Loucy (cell line): Measurements from ENCODE around the gene TFG.

Source experiments
- H2AFZ ChIP-seq: fragments of 200-600 bp; sonication (generic); 2 replicates; pipeline ENCODE4 v1.6.0; 2016; ENCODE audit warnings: antibody characterized with exemption, mild to moderate bottlenecking, low read length, moderate library complexity
- H3F3A ChIP-seq: fragments of 200-600 bp; 2 replicates; pipeline ENCODE4 v1.6.0; 2016; ENCODE audit warnings: antibody characterized with exemption, low read depth, mild to moderate bottlenecking
- H3K27me3 ChIP-seq: fragments of 200-600 bp; sonication (generic); 2 replicates; pipeline ENCODE4 v1.6.1; 2014; ENCODE audit warnings: low read length, mild to moderate bottlenecking; ENCODE audit not compliant: insufficient read depth, poor library complexity, severe bottlenecking
- H3K36me3 ChIP-seq: fragments of 200-600 bp; sonication (generic); 2 replicates; pipeline ENCODE4 v1.6.1; 2016; ENCODE audit warnings: low read length; ENCODE audit not compliant: insufficient read depth
- H3K4me1 ChIP-seq: fragments of 200-600 bp; sonication (generic); 2 replicates; pipeline ENCODE4 v1.5.1; 2014; ENCODE audit warnings: low read length, mild to moderate bottlenecking; ENCODE audit not compliant: insufficient read depth, poor library complexity, severe bottlenecking
- H3K4me2 ChIP-seq: fragments of 200-600 bp; sonication (generic); 2 replicates; pipeline ENCODE4 v1.6.0; 2014; ENCODE audit warnings: antibody characterized with exemption, low read length, low read depth, mild to moderate bottlenecking; ENCODE audit not compliant: poor library complexity, severe bottlenecking
- H3K4me3 ChIP-seq: fragments of 200-600 bp; sonication (generic); 2 replicates; pipeline ENCODE4 v1.5.1; 2014; ENCODE audit warnings: low read length, mild to moderate bottlenecking, mixed read lengths; ENCODE audit not compliant: poor library complexity, severe bottlenecking
- H3K79me2 ChIP-seq: fragments of 200-600 bp; sonication (generic); 2 replicates; pipeline ENCODE4 v1.6.1; 2014; ENCODE audit warnings: low read length; ENCODE audit not compliant: insufficient read depth
- H3K9ac ChIP-seq: fragments of 200-600 bp; sonication (generic); 2 replicates; pipeline ENCODE4 v1.6.0; 2014; ENCODE audit warnings: mild to moderate bottlenecking, low read depth, low read length, moderate library complexity; ENCODE audit not compliant: poor library complexity, severe bottlenecking
- H3K9me2 ChIP-seq: fragments of 200-600 bp; sonication (generic); replicated peaks from 2 replicates; pipeline ENCODE4 v1.6.1; 2016; ENCODE audit warnings: low read depth, low read length, mixed read lengths
- H3K9me3 ChIP-seq: fragments of 200-600 bp; sonication (generic); 2 replicates; pipeline ENCODE4 v1.6.1; 2014; ENCODE audit warnings: mild to moderate bottlenecking, antibody characterized with exemption, low read length, low read depth; ENCODE audit not compliant: insufficient read depth
- H4K20me1 ChIP-seq: fragments of 200-600 bp; sonication (generic); 2 replicates; pipeline ENCODE4 v1.6.0; 2014; ENCODE audit warnings: antibody characterized with exemption, low read length, mild to moderate bottlenecking; ENCODE audit not compliant: insufficient read depth, poor library complexity, severe bottlenecking
- EZH2phosphoT487 ChIP-seq: fragments of 200-600 bp; IDR thresholded peaks from 2 replicates; pipeline ENCODE4 v1.6.1; 2018; ENCODE audit warnings: antibody characterized with exemption, mild to moderate bottlenecking, moderate library complexity, borderline replicate concordance
- TF ChIP-seq, protein P1 (sequence below): fragments of 200-600 bp; sonication (generic); conservative IDR thresholded peaks from 2 replicates; pipeline ENCODE4 v1.5.1; 2014; ENCODE audit warnings: mild to moderate bottlenecking, antibody characterized with exemption, low read length

Gene TFG

DNA sequence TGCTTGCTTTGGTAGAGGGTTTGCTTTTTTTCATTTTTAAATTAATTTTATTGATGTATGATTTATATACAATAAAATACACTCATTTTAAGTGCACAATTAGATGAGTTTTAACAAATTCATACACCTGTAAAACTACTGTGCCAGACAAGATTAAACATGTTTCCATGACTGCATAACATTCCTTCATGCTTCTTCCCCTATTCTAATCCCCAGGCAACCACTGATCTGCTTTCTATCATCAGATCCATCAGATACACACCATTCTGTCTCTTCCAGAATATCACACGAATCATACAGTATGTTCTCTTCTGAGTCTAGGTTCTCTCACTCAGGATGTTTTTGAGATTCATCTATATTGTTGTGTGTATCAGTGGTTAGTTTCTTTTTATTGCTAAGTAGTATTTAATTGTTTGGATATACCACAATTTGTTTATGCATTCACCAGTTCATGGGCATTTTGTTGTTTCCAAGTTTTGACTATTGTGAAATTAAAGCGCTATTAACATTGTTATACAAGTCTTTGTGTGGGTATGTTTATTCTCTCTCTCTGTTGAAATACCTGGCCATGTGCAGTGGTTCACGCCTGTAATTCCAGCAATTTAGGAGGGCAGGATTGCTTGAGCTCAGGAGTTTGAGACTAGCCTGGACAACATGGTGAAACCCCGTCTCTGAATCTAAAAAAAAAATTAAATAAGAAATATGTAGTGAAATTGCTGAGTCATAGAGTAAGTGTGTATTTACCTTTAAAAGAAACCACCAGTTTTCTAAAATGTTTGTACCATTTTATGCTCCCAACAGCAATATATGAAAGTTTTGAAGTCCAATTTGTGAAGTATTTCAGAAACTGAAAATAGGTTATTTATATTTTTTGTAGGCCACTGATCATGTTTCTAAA lies 7.0 kb upstream of the TFG start:
- Histone ChIP-seq H3K79me2 (no peaks in the 10 kb centered on the region), H3K4me2 (no peak overlapping the region), H3K9ac (no peak overlapping the region), H3F3A (no peaks in the 10 kb centered on the region), H2AFZ (no peak overlapping the region), H3K4me3 (no peak overlapping the region), H4K20me1 (no peaks in the 10 kb centered on the region), H3K9me2 (no peaks in the 10 kb centered on the region), H3K9me3 (no peaks in the 10 kb centered on the region), H3K36me3 (no peaks in the 10 kb centered on the region), H3K4me1 (no peaks in the 10 kb centered on the region), H3K27me3 (peaks cover 66% of the 10 kb centered on the region)
- TF ChIP-seq, protein P1, sequence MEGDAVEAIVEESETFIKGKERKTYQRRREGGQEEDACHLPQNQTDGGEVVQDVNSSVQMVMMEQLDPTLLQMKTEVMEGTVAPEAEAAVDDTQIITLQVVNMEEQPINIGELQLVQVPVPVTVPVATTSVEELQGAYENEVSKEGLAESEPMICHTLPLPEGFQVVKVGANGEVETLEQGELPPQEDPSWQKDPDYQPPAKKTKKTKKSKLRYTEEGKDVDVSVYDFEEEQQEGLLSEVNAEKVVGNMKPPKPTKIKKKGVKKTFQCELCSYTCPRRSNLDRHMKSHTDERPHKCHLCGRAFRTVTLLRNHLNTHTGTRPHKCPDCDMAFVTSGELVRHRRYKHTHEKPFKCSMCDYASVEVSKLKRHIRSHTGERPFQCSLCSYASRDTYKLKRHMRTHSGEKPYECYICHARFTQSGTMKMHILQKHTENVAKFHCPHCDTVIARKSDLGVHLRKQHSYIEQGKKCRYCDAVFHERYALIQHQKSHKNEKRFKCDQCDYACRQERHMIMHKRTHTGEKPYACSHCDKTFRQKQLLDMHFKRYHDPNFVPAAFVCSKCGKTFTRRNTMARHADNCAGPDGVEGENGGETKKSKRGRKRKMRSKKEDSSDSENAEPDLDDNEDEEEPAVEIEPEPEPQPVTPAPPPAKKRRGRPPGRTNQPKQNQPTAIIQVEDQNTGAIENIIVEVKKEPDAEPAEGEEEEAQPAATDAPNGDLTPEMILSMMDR: no peak
- TF ChIP-seq EZH2phosphoT487: no peak

GRCh38 chr3:100702980-100703345 lies 6.3 kb upstream of the TFG start:
- Histone ChIP-seq H3K9ac (no peak overlapping the region), H3K79me2 (no peaks in the 10 kb centered on the region), H3K27me3 (peaks cover 73% of the 10 kb centered on the region), H3K4me1 (no peaks in the 10 kb centered on the region), H4K20me1 (no peaks in the 10 kb centered on the region), H3F3A (no peaks in the 10 kb centered on the region), H3K9me3 (no peaks in the 10 kb centered on the region), H3K36me3 (no peaks in the 10 kb centered on the region), H3K4me3 (no peak overlapping the region), H2AFZ (no peak overlapping the region), H3K4me2 (no peak overlapping the region), H3K9me2 (no peaks in the 10 kb centered on the region)
- TF ChIP-seq EZH2phosphoT487: no peak
- TF ChIP-seq, protein P1: no peak

DNA sequence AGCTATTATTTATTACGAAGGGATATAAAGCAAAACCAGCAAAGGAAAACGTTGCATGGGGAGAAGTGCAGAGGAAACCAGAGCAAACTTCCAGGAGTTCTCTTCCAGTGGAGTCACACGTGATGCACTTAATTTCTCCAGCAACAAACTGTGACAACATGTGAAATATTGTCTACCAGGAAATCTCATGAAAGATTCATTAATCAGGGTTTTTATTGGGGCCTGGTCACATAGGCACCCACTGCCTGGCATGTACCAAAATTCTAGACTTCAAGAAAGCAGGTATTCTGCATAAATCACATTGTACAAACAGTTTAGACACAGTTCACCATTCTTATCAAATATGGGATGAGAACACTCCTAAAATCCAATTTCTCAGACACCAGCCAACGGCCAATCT lies 5.4 kb upstream of the TFG start:
- H2AFZ ChIP-seq: no peak overlapping the region
- TF ChIP-seq, protein P1: no peak
- TF ChIP-seq EZH2phosphoT487: no peak
- H4K20me1 ChIP-seq: no peaks in the 10 kb centered on the region
- H3K9me2 ChIP-seq: no peaks in the 10 kb centered on the region; the same call in 1 of the 2 replicates
- H3F3A ChIP-seq: no peaks in the 10 kb centered on the region
- no peak overlapping the region for H3K4me2 ChIP-seq
- H3K27me3 ChIP-seq: peaks cover 82% of the 10 kb centered on the region
- H3K4me1 ChIP-seq: peaks cover 6% of the 10 kb centered on the region
- no peaks in the 10 kb centered on the region for H3K79me2 ChIP-seq
- no peak overlapping the region for H3K9ac ChIP-seq
- no peaks in the 10 kb centered on the region for H3K9me3 ChIP-seq
- no peaks in the 10 kb centered on the region for H3K36me3 ChIP-seq
- no peak overlapping the region for H3K4me3 ChIP-seq
